ENCODE data around the gene THRB.

Gene THRB

DNA sequence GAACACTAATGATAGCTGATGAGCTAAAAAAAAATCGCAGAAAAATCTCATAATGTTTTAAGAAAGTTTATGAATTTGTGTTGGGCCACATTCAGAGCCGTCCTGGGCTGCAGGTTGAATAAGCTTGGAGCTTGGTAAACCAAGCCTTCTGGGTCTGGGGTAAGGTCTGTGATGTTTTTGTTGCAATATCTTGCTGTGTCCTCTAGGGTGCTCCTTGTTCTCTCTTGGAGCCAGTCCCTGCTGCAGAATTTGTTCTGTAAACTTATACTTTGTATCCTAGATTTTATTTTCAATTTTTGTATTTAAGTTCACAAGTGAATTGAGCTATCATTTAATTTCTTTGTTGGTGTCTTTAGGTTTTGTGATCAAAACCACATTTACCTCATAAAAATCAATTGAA, 405.9 kb downstream of the THRB start:
- no peak overlapping the region for H3K27ac ChIP-seq (ENCODE audit: low read length, poor library complexity, severe bottlenecking)
- H4K8ac ChIP-seq (ENCODE audit: low read length) = no peak overlapping the region
- H3K9ac ChIP-seq (ENCODE audit: low read length) = no peak overlapping the region
- H3K18ac ChIP-seq (ENCODE audit: low read depth in 1 of 2, low read length in 2 of 2) = no peak overlapping the region
- DNase-seq = peak; percentile 17
- H2BK15ac ChIP-seq (ENCODE audit: low read depth, poor library complexity, severe bottlenecking) = no peak overlapping the region
- H3K4me3 ChIP-seq (ENCODE audit: insufficient read depth in 1 of 2, low read depth in 1 of 2, low read length in 2 of 2) = no peak overlapping the region
- H3K27me3 ChIP-seq (ENCODE audit: control insufficient read depth in 1 of 2, insufficient read depth in 1 of 2, low read length in 2 of 2) = no peaks in the 10 kb centered on the region
- no peak overlapping the region for H4K91ac ChIP-seq (ENCODE audit: low read length)
- H3K36me3 ChIP-seq (ENCODE audit: control insufficient read depth in 1 of 2, insufficient read depth in 2 of 2, low read depth in 1 of 2, low read length in 2 of 2) = no peaks in the 10 kb centered on the region
- H2BK5ac ChIP-seq (ENCODE audit: low read depth, low read length, poor library complexity, severe bottlenecking) = no peak overlapping the region
- no peak overlapping the region for H3K14ac ChIP-seq (ENCODE audit: low read length in 2 of 2)
- no peak overlapping the region for H2AFZ ChIP-seq (ENCODE audit: low read depth, low read length)
- H2BK12ac ChIP-seq (ENCODE audit: low read length in 2 of 2) = no peak overlapping the region
- H3K4me2 ChIP-seq (ENCODE audit: low read length, poor library complexity, severe bottlenecking) = no peak overlapping the region
- no peak overlapping the region for H2BK120ac ChIP-seq (ENCODE audit: low read depth, low read length)
- WGBS = 45% methylated on average over 2 of the region's 2 CpGs
- no peak overlapping the region for H2AK5ac ChIP-seq (ENCODE audit: low read length, severe bottlenecking)
- H3K23ac ChIP-seq (ENCODE audit: low read length in 2 of 2) = no peak overlapping the region
- no peaks in the 10 kb centered on the region for H3K4me1 ChIP-seq (ENCODE audit: control insufficient read depth, insufficient read depth, low read depth, low read length)
- no peak overlapping the region for H3K4ac ChIP-seq (ENCODE audit: low read depth in 1 of 2, low read length in 2 of 2)
- H3K9me3 ChIP-seq (ENCODE audit: control insufficient read depth, low read length) = no peaks in the 10 kb centered on the region
- no peaks in the 10 kb centered on the region for H3K79me1 ChIP-seq (replicated peaks; ENCODE audit: low read length, poor library complexity, severe bottlenecking)

DNA sequence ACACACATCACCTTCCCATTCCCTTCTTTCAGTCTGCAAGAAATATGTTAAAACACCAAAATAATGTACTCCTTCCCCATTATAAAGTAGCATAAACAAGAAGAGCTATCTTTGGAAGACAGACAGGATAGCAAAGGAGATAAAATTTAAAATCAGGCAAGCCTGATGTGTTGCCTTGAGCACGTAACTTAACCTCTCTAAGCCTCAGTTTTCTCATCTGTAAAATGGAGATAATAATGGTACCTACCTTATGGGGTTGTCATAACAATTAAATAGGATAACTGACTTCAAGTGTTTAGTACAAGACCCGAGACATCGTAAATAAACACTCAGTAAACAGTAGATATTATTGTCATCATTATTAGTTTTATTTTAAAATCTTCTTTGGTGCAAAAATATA, 407.2 kb downstream of the THRB start:
- no peak overlapping the region for H2BK12ac ChIP-seq (ENCODE audit: low read length in 2 of 2)
- no peak overlapping the region for H4K91ac ChIP-seq (ENCODE audit: low read length)
- no peak for DNase-seq
- no peaks in the 10 kb centered on the region for H3K79me1 ChIP-seq (replicated peaks; ENCODE audit: low read length, poor library complexity, severe bottlenecking)
- H2BK15ac ChIP-seq (ENCODE audit: low read depth, poor library complexity, severe bottlenecking) = no peak overlapping the region
- no peak overlapping the region for H2AK5ac ChIP-seq (ENCODE audit: low read length, severe bottlenecking)
- H2BK5ac ChIP-seq (ENCODE audit: low read depth, low read length, poor library complexity, severe bottlenecking) = no peak overlapping the region
- H3K4me2 ChIP-seq (ENCODE audit: low read length, poor library complexity, severe bottlenecking) = no peak overlapping the region
- H3K4me3 ChIP-seq (ENCODE audit: insufficient read depth in 1 of 2, low read depth in 1 of 2, low read length in 2 of 2) = no peak overlapping the region
- WGBS = 83% methylated on average over 1 of the region's 3 CpGs
- H3K9ac ChIP-seq (ENCODE audit: low read length) = no peak overlapping the region
- no peak overlapping the region for H3K14ac ChIP-seq (ENCODE audit: low read length in 2 of 2)
- H3K4me1 ChIP-seq (ENCODE audit: control insufficient read depth, insufficient read depth, low read depth, low read length) = no peaks in the 10 kb centered on the region
- no peaks in the 10 kb centered on the region for H3K36me3 ChIP-seq (ENCODE audit: control insufficient read depth in 1 of 2, insufficient read depth in 2 of 2, low read depth in 1 of 2, low read length in 2 of 2)
- no peaks in the 10 kb centered on the region for H3K27me3 ChIP-seq (ENCODE audit: control insufficient read depth in 1 of 2, insufficient read depth in 1 of 2, low read length in 2 of 2)
- H2BK120ac ChIP-seq (ENCODE audit: low read depth, low read length) = no peak overlapping the region
- H3K27ac ChIP-seq (ENCODE audit: low read length, poor library complexity, severe bottlenecking) = no peak overlapping the region
- H2AFZ ChIP-seq (ENCODE audit: low read depth, low read length) = no peak overlapping the region
- no peak overlapping the region for H3K18ac ChIP-seq (ENCODE audit: low read depth in 1 of 2, low read length in 2 of 2)
- no peak overlapping the region for H3K23ac ChIP-seq (ENCODE audit: low read length in 2 of 2)
- H3K9me3 ChIP-seq (ENCODE audit: control insufficient read depth, low read length) = no peaks in the 10 kb centered on the region
- H3K4ac ChIP-seq (ENCODE audit: low read depth in 1 of 2, low read length in 2 of 2) = no peak overlapping the region
- H4K8ac ChIP-seq (ENCODE audit: low read length) = no peak overlapping the region

DNA sequence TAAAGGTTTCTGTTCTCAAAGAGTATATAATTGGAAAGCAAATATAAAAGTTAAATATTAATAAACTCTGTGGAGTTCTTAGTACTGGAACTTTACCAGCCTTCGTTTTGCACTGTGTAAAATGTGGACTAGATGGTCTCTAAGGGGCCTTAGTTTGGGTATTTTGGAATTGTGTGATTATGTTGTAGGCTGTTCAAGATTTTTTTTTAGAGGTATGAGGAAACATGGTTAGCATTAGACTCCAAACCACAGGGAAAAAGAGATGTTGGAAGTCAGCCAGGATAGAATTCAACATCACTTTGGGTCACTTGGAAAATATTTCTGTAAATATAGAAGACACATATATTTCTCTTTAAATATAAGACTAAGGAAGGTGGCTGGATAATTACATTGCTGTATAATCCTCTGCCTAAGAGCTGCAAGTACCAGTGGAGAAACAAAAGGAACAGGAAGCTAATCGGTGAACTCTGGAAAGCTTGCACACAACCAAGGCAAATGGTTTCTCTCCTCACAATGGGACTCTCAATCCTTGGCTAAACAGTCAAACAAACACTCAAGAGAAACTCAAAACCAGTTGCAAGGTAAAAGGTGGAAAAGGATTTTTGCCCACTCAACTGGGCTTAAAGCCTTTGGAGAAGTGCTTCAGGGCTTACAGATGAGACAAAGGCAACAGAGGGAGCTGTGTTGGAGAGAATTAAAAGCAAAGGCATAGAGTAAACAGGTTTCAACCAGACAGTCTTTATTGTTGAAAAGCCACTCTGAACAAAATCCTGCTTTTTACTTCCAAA, 407.8 kb downstream of the THRB start:
- Histone ChIP-seq H2BK120ac (ENCODE audit: low read depth, low read length) (no peak overlapping the region), H2BK15ac (ENCODE audit: low read depth, poor library complexity, severe bottlenecking) (no peak overlapping the region), H3K27ac (ENCODE audit: low read length, poor library complexity, severe bottlenecking) (no peak overlapping the region), H4K91ac (ENCODE audit: low read length) (no peak overlapping the region), H2AFZ (ENCODE audit: low read depth, low read length) (no peak overlapping the region), H4K8ac (ENCODE audit: low read length) (no peak overlapping the region), H3K23ac (ENCODE audit: low read length in 2 of 2) (no peak overlapping the region), H3K4me3 (ENCODE audit: insufficient read depth in 1 of 2, low read depth in 1 of 2, low read length in 2 of 2) (no peak overlapping the region), H3K36me3 (ENCODE audit: control insufficient read depth in 1 of 2, insufficient read depth in 2 of 2, low read depth in 1 of 2, low read length in 2 of 2) (no peaks in the 10 kb centered on the region), H2BK5ac (ENCODE audit: low read depth, low read length, poor library complexity, severe bottlenecking) (no peak overlapping the region), H3K4me1 (ENCODE audit: control insufficient read depth, insufficient read depth, low read depth, low read length) (no peaks in the 10 kb centered on the region), H3K9ac (ENCODE audit: low read length) (no peak overlapping the region), H3K4me2 (ENCODE audit: low read length, poor library complexity, severe bottlenecking) (no peak overlapping the region), H3K18ac (ENCODE audit: low read depth in 1 of 2, low read length in 2 of 2) (no peak overlapping the region), H3K9me3 (ENCODE audit: control insufficient read depth, low read length) (no peaks in the 10 kb centered on the region), H2BK12ac (ENCODE audit: low read length in 2 of 2) (no peak overlapping the region), H3K14ac (ENCODE audit: low read length in 2 of 2) (no peak overlapping the region), H3K27me3 (ENCODE audit: control insufficient read depth in 1 of 2, insufficient read depth in 1 of 2, low read length in 2 of 2) (no peaks in the 10 kb centered on the region), H3K79me1 (replicated peaks; ENCODE audit: low read length, poor library complexity, severe bottlenecking) (no peaks in the 10 kb centered on the region), H2AK5ac (ENCODE audit: low read length, severe bottlenecking) (no peak overlapping the region), H3K4ac (ENCODE audit: low read depth in 1 of 2, low read length in 2 of 2) (no peak overlapping the region)
- 55% methylated on average over 2 of the region's 2 CpGs for WGBS
- DNase-seq = peak; percentile 22

DNA sequence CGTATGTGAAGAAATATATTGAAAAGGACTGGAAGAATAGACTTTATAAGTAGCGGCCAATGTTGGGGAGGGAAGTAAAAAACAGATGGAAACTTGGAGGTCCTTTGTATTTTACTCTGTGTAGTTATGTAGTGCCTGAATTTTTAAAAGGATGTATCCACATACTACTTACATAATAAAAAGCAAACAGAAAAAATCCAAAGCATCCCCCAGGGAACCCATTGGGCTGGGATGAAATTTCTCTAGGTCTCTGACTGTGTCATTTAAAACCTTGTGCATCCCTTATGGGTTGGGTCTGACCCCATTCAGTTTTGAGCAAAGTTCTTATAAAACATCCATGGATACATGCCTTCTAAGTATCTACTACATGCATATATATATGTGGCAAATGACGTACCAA, 408.4 kb downstream of the THRB start:
- no peaks in the 10 kb centered on the region for H3K27me3 ChIP-seq (ENCODE audit: control insufficient read depth in 1 of 2, insufficient read depth in 1 of 2, low read length in 2 of 2)
- H3K4me2 ChIP-seq (ENCODE audit: low read length, poor library complexity, severe bottlenecking) = no peak overlapping the region
- no peaks in the 10 kb centered on the region for H3K9me3 ChIP-seq (ENCODE audit: control insufficient read depth, low read length)
- no peak overlapping the region for H2BK15ac ChIP-seq (ENCODE audit: low read depth, poor library complexity, severe bottlenecking)
- no peaks in the 10 kb centered on the region for H3K4me1 ChIP-seq (ENCODE audit: control insufficient read depth, insufficient read depth, low read depth, low read length)
- H2BK12ac ChIP-seq (ENCODE audit: low read length in 2 of 2) = no peak overlapping the region
- no peak overlapping the region for H2AK5ac ChIP-seq (ENCODE audit: low read length, severe bottlenecking)
- no peak overlapping the region for H3K27ac ChIP-seq (ENCODE audit: low read length, poor library complexity, severe bottlenecking)
- no peak overlapping the region for H3K9ac ChIP-seq (ENCODE audit: low read length)
- H4K91ac ChIP-seq (ENCODE audit: low read length) = no peak overlapping the region
- 100% methylated on average over 2 of the region's 3 CpGs for WGBS
- H3K14ac ChIP-seq (ENCODE audit: low read length in 2 of 2) = no peak overlapping the region
- H2AFZ ChIP-seq (ENCODE audit: low read depth, low read length) = no peak overlapping the region
- H4K8ac ChIP-seq (ENCODE audit: low read length) = no peak overlapping the region
- H3K4ac ChIP-seq (ENCODE audit: low read depth in 1 of 2, low read length in 2 of 2) = no peak overlapping the region
- H3K4me3 ChIP-seq (ENCODE audit: insufficient read depth in 1 of 2, low read depth in 1 of 2, low read length in 2 of 2) = no peak overlapping the region
- H2BK120ac ChIP-seq (ENCODE audit: low read depth, low read length) = no peak overlapping the region
- no peak overlapping the region for H2BK5ac ChIP-seq (ENCODE audit: low read depth, low read length, poor library complexity, severe bottlenecking)
- H3K79me1 ChIP-seq (replicated peaks; ENCODE audit: low read length, poor library complexity, severe bottlenecking) = no peaks in the 10 kb centered on the region
- DNase-seq = no peak
- H3K18ac ChIP-seq (ENCODE audit: low read depth in 1 of 2, low read length in 2 of 2) = no peak overlapping the region
- no peaks in the 10 kb centered on the region for H3K36me3 ChIP-seq (ENCODE audit: control insufficient read depth in 1 of 2, insufficient read depth in 2 of 2, low read depth in 1 of 2, low read length in 2 of 2)
- H3K23ac ChIP-seq (ENCODE audit: low read length in 2 of 2) = no peak overlapping the region
